ENCODE measurements around the gene SLC24A5. TPM values are rescaled to one million over a fixed set of nuclear protein-coding genes. Genes with fewer than 3 reads are reported as not detected.

Gene SLC24A5
- total and polyA plus RNA-seq, 8 donors = 0.19 TPM; not detected in 7

- no peak for FAIRE-seq
- ATAC-seq = no peak
- intact Hi-C loops (cut with DNase I) = no loop called here
- TF ChIP-seq, protein P1, sequence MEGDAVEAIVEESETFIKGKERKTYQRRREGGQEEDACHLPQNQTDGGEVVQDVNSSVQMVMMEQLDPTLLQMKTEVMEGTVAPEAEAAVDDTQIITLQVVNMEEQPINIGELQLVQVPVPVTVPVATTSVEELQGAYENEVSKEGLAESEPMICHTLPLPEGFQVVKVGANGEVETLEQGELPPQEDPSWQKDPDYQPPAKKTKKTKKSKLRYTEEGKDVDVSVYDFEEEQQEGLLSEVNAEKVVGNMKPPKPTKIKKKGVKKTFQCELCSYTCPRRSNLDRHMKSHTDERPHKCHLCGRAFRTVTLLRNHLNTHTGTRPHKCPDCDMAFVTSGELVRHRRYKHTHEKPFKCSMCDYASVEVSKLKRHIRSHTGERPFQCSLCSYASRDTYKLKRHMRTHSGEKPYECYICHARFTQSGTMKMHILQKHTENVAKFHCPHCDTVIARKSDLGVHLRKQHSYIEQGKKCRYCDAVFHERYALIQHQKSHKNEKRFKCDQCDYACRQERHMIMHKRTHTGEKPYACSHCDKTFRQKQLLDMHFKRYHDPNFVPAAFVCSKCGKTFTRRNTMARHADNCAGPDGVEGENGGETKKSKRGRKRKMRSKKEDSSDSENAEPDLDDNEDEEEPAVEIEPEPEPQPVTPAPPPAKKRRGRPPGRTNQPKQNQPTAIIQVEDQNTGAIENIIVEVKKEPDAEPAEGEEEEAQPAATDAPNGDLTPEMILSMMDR (IDR thresholded peaks at IDR 0.05) = no peak
- Histone ChIP-seq H3K27me3 (peaks cover 0 to 9% (median 2%) of the 10 kb centered on the region in 4 donors), H3K9me3 (no peaks in the 10 kb centered on the region), H3K4me3 (no peak overlapping the region), H3K27ac (no peak overlapping the region), H3K36me3 (no peaks in the 10 kb centered on the region), H3K4me1 (peaks cover 0 to 2% (median 0%) of the 10 kb centered on the region in 3 donors)
- WGBS, 2 donors = 78 to 89% methylated on average over 3 of the region's 3 CpGs
- no peak for DNase-seq
Measured at GRCh38 chr15:48186271-48186670, 65.5 kb downstream of the SLC24A5 start.

DNA sequence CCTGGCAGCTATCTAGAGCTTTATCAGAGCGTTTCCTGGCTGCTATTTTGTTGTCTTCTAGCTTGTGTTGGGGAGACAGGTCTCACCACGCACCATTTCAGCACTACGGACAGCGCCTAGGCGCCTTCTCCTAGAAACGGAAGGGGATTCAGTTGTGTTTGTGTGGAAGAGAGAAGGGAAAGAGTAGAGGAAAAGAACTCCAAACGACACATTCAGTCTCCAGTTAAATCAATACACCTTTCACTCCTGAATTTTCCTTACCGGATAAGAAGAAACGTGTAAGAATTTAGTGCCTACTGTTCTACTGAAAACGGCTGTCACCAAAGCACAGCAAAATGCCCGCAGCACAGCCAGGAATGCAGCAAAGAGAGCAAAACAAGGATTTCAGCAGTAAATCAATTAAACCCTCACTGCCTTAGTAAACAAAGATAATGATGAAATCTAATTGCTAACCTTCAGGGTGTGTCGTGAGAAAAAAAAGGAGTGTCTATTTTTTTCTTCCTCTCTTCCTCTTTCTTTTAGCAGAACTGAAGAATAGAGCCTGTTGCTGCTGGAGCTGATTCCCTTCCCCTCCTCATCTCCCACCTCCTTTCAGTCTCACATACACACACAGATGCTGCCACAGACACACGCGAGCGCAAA, 70.3 kb downstream of the SLC24A5 start:
- FAIRE-seq (no peak), DNase-seq (peak; percentile 55 to 92 (median 74)), ATAC-seq (peak; percentile 82 to 98 (median 94))
- peak overlapping the region in 1 of 4 donors; percentile 19 for H3K4me3 ChIP-seq
- TF ChIP-seq, protein P1 (IDR thresholded peaks at IDR 0.05) = no peak
- H3K4me1 ChIP-seq = peaks cover 0 to 2% (median 0%) of the 10 kb centered on the region in 3 donors
- H3K36me3 ChIP-seq = no peaks in the 10 kb centered on the region
- intact Hi-C loops (cut with DNase I) = no loop called here
- H3K27ac ChIP-seq = no peak overlapping the region
- 1 to 2% methylated on average over 15 of the region's 15 CpGs for WGBS, 2 donors
- peaks cover 0 to 8% (median 2%) of the 10 kb centered on the region in 4 donors for H3K27me3 ChIP-seq
- H3K9me3 ChIP-seq = no peaks in the 10 kb centered on the region

DNA sequence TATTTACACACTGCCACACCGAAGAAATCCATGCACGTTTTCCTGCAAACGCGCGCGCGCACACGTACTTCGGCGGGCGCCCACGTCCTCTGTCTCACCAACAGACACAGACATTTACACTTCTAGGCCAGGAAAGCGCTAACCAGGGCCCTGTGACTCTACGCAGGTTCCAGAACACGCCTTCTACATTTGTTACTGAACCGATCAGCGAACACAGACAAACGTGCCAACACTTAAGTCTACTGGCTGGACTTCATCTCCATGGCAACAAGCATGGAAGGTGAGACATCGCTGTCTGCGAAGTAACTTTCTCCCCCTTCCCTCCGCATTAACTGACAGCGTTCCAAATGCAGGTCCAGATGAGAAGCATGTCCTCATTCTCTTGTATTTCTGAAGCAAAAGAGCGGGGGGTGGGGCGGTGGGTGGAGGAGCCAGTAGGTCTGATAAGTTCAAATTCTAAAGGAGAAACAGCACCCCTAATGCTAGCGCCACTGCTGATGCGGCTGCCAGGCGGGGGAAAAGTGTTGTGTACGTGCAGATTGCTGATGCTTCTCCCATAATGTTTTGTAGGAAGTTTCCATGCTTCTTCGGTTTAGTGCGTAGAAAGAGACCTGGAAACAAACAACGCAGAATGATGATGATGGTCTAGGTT, 70.9 kb downstream of the SLC24A5 start, which contains the start of gene CTXN2:
Gene CTXN2 (plus strand): TSS at position 92 of the 652 bp plus-strand sequence. CDS start 9,636 bp downstream, outside the sequence.
- Histone ChIP-seq H3K4me1 (peaks cover 0 to 2% (median 0%) of the 10 kb centered on the region in 3 donors), H3K27ac (no peak within 1 kb of the TSS), H3K4me3 (peak within 1 kb of the TSS in 1 of 4 donors; percentile 19), H3K9me3 (no peaks in the 10 kb centered on the region), H3K27me3 (peaks cover 0 to 8% (median 2%) of the 10 kb centered on the region in 4 donors), H3K36me3 (no peaks in the 10 kb centered on the region)
- TF ChIP-seq, protein P1 (IDR thresholded peaks at IDR 0.05) = no peak
- WGBS, 2 donors = 6 to 8% methylated on average over 31 of the region's 31 CpGs
- intact Hi-C loops (cut with DNase I) = no loop called here
- FAIRE-seq (no peak), DNase-seq (no peak), ATAC-seq (peak in 3 of 4 donors; percentile 50 to 83 (median 75))

Other genes with a start within 250 kb of the SLC24A5 start
- 10 to 100 TPM; 10.5 to 21.5 (median 15.1) TPM for gene MYEF2, start 57.3 kb downstream of the SLC24A5 start, total RNA-seq
- gene MYEF2, start 57.3 kb downstream of the SLC24A5 start, polyA plus RNA-seq = 10 to 100 TPM; 14.5 to 28.0 TPM
- gene CTXN2, start 70.7 kb downstream of the SLC24A5 start, total RNA-seq = under 1 TPM in 2 of 6 donors, not detected in 4; 0.06 to 0.09 TPM
- gene CTXN2, start 70.7 kb downstream of the SLC24A5 start, polyA plus RNA-seq = under 1 TPM; 0.15 to 0.73 TPM
- under 1 TPM in 2 of 6 donors, not detected in 4; 0.03 to 0.23 TPM for gene SLC12A1, start 85.3 kb downstream of the SLC24A5 start, total RNA-seq
- under 1 TPM in 1 of 2 donors, not detected in 1; 0.05 TPM for gene SLC12A1, start 85.3 kb downstream of the SLC24A5 start, polyA plus RNA-seq
- 10 to 100 TPM; 23.9 to 47.9 (median 29.8) TPM for gene DUT, start 210.4 kb downstream of the SLC24A5 start, total RNA-seq
- gene DUT, start 210.4 kb downstream of the SLC24A5 start, polyA plus RNA-seq = 10 to 100 TPM; 37.8 to 78.8 TPM

Data from pancreas (tissue), 10 donors.